Heart right ventricle (tissue), 16 donors: ENCODE results near the gene SC5D. TPM values are rescaled to one million over a fixed set of nuclear protein-coding genes. Genes with fewer than 3 reads are reported as not detected.

Experiments used
- ATAC-seq, 8 donors: fragments of 200-7000 bp; cut with Tn5 transposase; one replicate each; pipeline ENCODE4 v1.9.1; 2020; ENCODE audit warnings: mild to moderate bottlenecking in 8 of 8, moderate library complexity in 8 of 8, moderate number of reproducible peaks in 1 of 8
- DNase-seq, 2 donors: peaks; one replicate each; pipeline ENCODE4 v3.0.0-alpha.2; 2020
- H3K27ac ChIP-seq, 10 donors: fragments of 200-600 bp; sonication (generic) in 2 of 10; one replicate each; pipeline versions ENCODE4 v1.5.0 to v1.8.0; 2020 to 2022; ENCODE audit warnings: mild to moderate bottlenecking in 3 of 10
- H3K27me3 ChIP-seq, 7 donors: fragments of 200-600 bp; one replicate each; pipeline ENCODE4 v1.8.0; 2021 to 2022; ENCODE audit warnings: mild to moderate bottlenecking in 2 of 7
- H3K36me3 ChIP-seq, 9 donors: fragments of 200-600 bp; sonication (generic) in 1 of 9; one replicate each; pipeline versions ENCODE4 v1.5.0 to v1.8.0; 2020 to 2022; ENCODE audit warnings: mild to moderate bottlenecking in 2 of 9
- H3K4me1 ChIP-seq, 9 donors: fragments of 200-600 bp; sonication (generic) in 1 of 9; one replicate each; pipeline versions ENCODE4 v1.5.0 to v1.8.0; 2020 to 2022; ENCODE audit warnings: mild to moderate bottlenecking in 4 of 9
- H3K4me3 ChIP-seq, 10 donors: fragments of 200-600 bp; sonication (generic) in 2 of 10; one replicate each; pipeline versions ENCODE4 v1.5.0 to v1.8.0; 2020 to 2022; ENCODE audit warnings: mild to moderate bottlenecking in 7 of 10, moderate library complexity in 2 of 10
- H3K9me3 ChIP-seq, 11 donors: fragments of 200-600 bp in 10 of 11; sonication (generic) in 2 of 11; one replicate each; pipeline versions ENCODE4 v1.5.0 to v1.8.0; 2013 to 2022; ENCODE audit warnings: mild to moderate bottlenecking in 2 of 11, control low read depth in 1 of 11, moderate library complexity in 1 of 11
- CTCF ChIP-seq, 9 donors: fragments of 200-600 bp; sonication (generic) in 2 of 9; IDR thresholded peaks; one replicate each; pipeline versions ENCODE4 v1.5.0 to v1.8.0; 2021 to 2022; ENCODE audit warnings: antibody characterized with exemption in 9 of 9, mild to moderate bottlenecking in 5 of 9, moderate library complexity in 1 of 9
- WGBS, 2 donors: extraction: QIAGEN DNeasy Blood & Tissue Kit; methylation state at CpG; one replicate each; pipeline ENCODE4 v1.1.7; 2013; ENCODE audit warnings: inconsistent platforms in 1 of 2; 5-methylcytosine and 5-hydroxymethylcytosine counted together
- intact Hi-C, 10 donors: fragments of 100-400 bp; cut with DNase I; formaldehyde crosslinking; loops; one replicate each; pipeline versions ENCODE4 v1.11.1 to v1.14.2; 2022
- polyA plus RNA-seq, 2 donors: library from polyadenylated mRNA; stranded (reverse); fragments of 200-250 nt; gene quantifications; one replicate each; pipeline ENCODE4 v1.2.3, GENCODE V29; 2013
- total RNA-seq, 10 donors: library from RNA; stranded (reverse); fragmentation: NEBNext Ultra II Directional in 3 of 10; extraction: Animal tissue kit (Norgen Biotek cat#: 25700) in 3 of 10; gene quantifications; one replicate each; pipeline versions ENCODE4 v1.2.1 to v1.2.4, GENCODE V29; 2021 to 2023
- donor health status: Arrhythmogenic right ventricular cardiomyopathy.
- donor health status: ischemic (EF 13 %, LVEDD 7.1; RV severe dilation, severe dysfunction).
- donor health status: healthy with polysubstance abuse.
- donor health status: DM: no; HTN: yes; CAD: no.
- donor health status: DM: no; HTN: no; CAD: no.
- donor health status: ischemic (EF 25% LVEDD 6.9; RV normal size, moderate dysfunction).
- donor health status: ischemic (EF 25% LVEDD 5.7; RV mildly dilated, moderate dysfunction).
- donor health status: healthy.
- donor health status: DM: yes; HTN: yes; CAD: no.
- donor health status: Ischemic cardiomyopathy.
- donor health status: ischemic (EF 35%, LVEDD 5.7; RV mildly dilated, moderate dysfunction).
- donor health status: nonischemic (EF 11% LVEDD 7.7; RV severe dilation, severe dysfunction).
- donor health status: DM: yes; HTN: yes; CAD: no.
- donor health status: PGD.
- donor health status: ischemic (EF 29% LVEDD 5.4; RV normal size, mild dysfunction).
- donor health status: nonischemic (EF 23%, LVEDD 6.1; RV moderate dilation, normal function).

The SC5D gene
- total and polyA plus RNA-seq, 12 donors, result 10.7 to 30.6 (median 20.4) TPM

GRCh38 chr11:121254756-121255155, 37.8 kb upstream of the SC5D start:
- Histone ChIP-seq H3K9me3 (peaks cover 0 to 3% (median 0%) of the 10 kb centered on the region in 11 donors), H3K27ac (no peak overlapping the region), H3K36me3 (no peaks in the 10 kb centered on the region), H3K4me1 (no peaks in the 10 kb centered on the region), H3K27me3 (peaks cover 0 to 6% (median 0%) of the 10 kb centered on the region in 7 donors), H3K4me3 (no peak overlapping the region)
- DNase-seq (no peak), ATAC-seq (no peak)
- no peak for TF ChIP-seq CTCF (IDR thresholded peaks at IDR 0.05)
- intact Hi-C loops, result loop anchor here in 2 of 10 donors (5.0 kb wide), 1 partner anchor 338 kb away; no protein-coding TSS in a partner anchor

- WGBS, 2 donors, result 47% methylated on average over 2 of the region's 2 CpGs
- H3K9me3 ChIP-seq, result peaks cover 0 to 3% (median 0%) of the 10 kb centered on the region in 11 donors
- ATAC-seq, result no peak
- no peaks in the 10 kb centered on the region for H3K36me3 ChIP-seq
- intact Hi-C loops, result no loop called here
- DNase-seq, result no peak
- no peak overlapping the region for H3K4me3 ChIP-seq
- peaks cover 0 to 5% (median 0%) of the 10 kb centered on the region in 7 donors for H3K27me3 ChIP-seq
- no peak for TF ChIP-seq CTCF (IDR thresholded peaks at IDR 0.05)
- no peaks in the 10 kb centered on the region for H3K4me1 ChIP-seq
- no peak overlapping the region for H3K27ac ChIP-seq
Measured at GRCh38 chr11:121255473-121256125, 37.0 kb upstream of the SC5D start.

- Histone ChIP-seq H3K4me3 (no peak overlapping the region), H3K4me1 (no peaks in the 10 kb centered on the region), H3K27ac (no peak overlapping the region), H3K36me3 (no peaks in the 10 kb centered on the region), H3K27me3 (no peaks in the 10 kb centered on the region), H3K9me3 (peaks cover 0 to 7% (median 0%) of the 10 kb centered on the region in 11 donors)
- no peak for ATAC-seq
- intact Hi-C loops, result no loop called here
- no peak for DNase-seq
- no peak for TF ChIP-seq CTCF (IDR thresholded peaks at IDR 0.05)
Measured at GRCh38 chr11:121257289-121257688, 35.3 kb upstream of the SC5D start.

GRCh38 chr11:121257976-121258375, 34.6 kb upstream of the SC5D start:
- H3K4me1 ChIP-seq, result no peaks in the 10 kb centered on the region
- H3K4me3 ChIP-seq, result no peak overlapping the region
- no peaks in the 10 kb centered on the region for H3K36me3 ChIP-seq
- intact Hi-C loops, result no loop called here
- no peaks in the 10 kb centered on the region for H3K27me3 ChIP-seq
- ATAC-seq, result no peak
- 67 to 71% methylated on average over 1 of the region's 1 CpG for WGBS, 2 donors
- no peak for DNase-seq
- H3K27ac ChIP-seq, result no peak overlapping the region
- peaks cover 0 to 14% (median 0%) of the 10 kb centered on the region in 11 donors for H3K9me3 ChIP-seq
- TF ChIP-seq CTCF (IDR thresholded peaks at IDR 0.05), result no peak
